Measurements from ENCODE around the gene SMIM14. TPM values are rescaled to one million over a fixed set of nuclear protein-coding genes. Genes with fewer than 3 reads are reported as not detected.

SMIM14 gene
- total RNA-seq, 1 donor from 2014 or later = 23.8 TPM

- Histone ChIP-seq H3K4me3 (no peak overlapping the region), H3K27ac (no peak overlapping the region)
- TF ChIP-seq CTCF (IDR thresholded peaks at IDR 0.05) (no peak), POLR2A (IDR thresholded peaks at IDR 0.05) (no peak), POLR2AphosphoS5 (IDR thresholded peaks at IDR 0.05; ENCODE audit: insufficient read depth in 1 of 2, low read depth in 1 of 2) (no peak)
These were observed 75.3 kb downstream of the SMIM14 start for GRCh38 chr4:39563346-39563847.

GRCh38 chr4:39562792-39563191, 75.9 kb downstream of the SMIM14 start:
- peaks cover 7% of the 10 kb centered on the region for H3K4me1 ChIP-seq
- intact Hi-C loops (cut with DNase I) = no loop called here
- H3K27me3 ChIP-seq = no peaks in the 10 kb centered on the region
- TF ChIP-seq POLR2A (IDR thresholded peaks at IDR 0.05) (no peak), POLR2AphosphoS5 (IDR thresholded peaks at IDR 0.05; ENCODE audit: insufficient read depth in 1 of 2, low read depth in 1 of 2) (no peak), CTCF (IDR thresholded peaks at IDR 0.05) (no peak)
- H3K36me3 ChIP-seq = peaks cover 0 to 11% of the 10 kb centered on the region in 2 donors
- no peak overlapping the region for H3K4me3 ChIP-seq
- no peak for DNase-seq (ENCODE audit: extremely low spot score in 2 of 2)
- H3K27ac ChIP-seq = no peak overlapping the region
- H3K9me3 ChIP-seq = no peaks in the 10 kb centered on the region

More at GRCh38 chr4:39563346-39563847, 75.3 kb downstream of the SMIM14 start:
- intact Hi-C loops (cut with DNase I) = no loop called here
- H3K4me1 ChIP-seq = peaks cover 7% of the 10 kb centered on the region
- H3K36me3 ChIP-seq = peaks cover 0 to 11% of the 10 kb centered on the region in 2 donors
- H3K27me3 ChIP-seq = no peaks in the 10 kb centered on the region
- no peaks in the 10 kb centered on the region for H3K9me3 ChIP-seq
- DNase-seq (ENCODE audit: extremely low spot score in 2 of 2) = no peak

- Histone ChIP-seq H3K9me3 (no peaks in the 10 kb centered on the region), H3K27ac (no peak overlapping the region), H3K4me3 (no peak overlapping the region), H3K4me1 (peaks cover 7% of the 10 kb centered on the region), H3K36me3 (peaks cover 0 to 17% of the 10 kb centered on the region in 2 donors), H3K27me3 (no peaks in the 10 kb centered on the region)
- no peak for TF ChIP-seq POLR2A (IDR thresholded peaks at IDR 0.05)
- TF ChIP-seq CTCF (IDR thresholded peaks at IDR 0.05) = no peak
- TF ChIP-seq POLR2AphosphoS5 (IDR thresholded peaks at IDR 0.05; ENCODE audit: insufficient read depth in 1 of 2, low read depth in 1 of 2) = no peak
- DNase-seq (ENCODE audit: extremely low spot score in 2 of 2) = no peak
- intact Hi-C loops (cut with DNase I) = no loop called here
These were observed 79.0 kb downstream of the SMIM14 start for GRCh38 chr4:39559626-39560025.

GRCh38 chr4:39555472-39555871, 83.2 kb downstream of the SMIM14 start:
- Histone ChIP-seq H3K4me1 (no peaks in the 10 kb centered on the region), H3K4me3 (no peak overlapping the region), H3K9me3 (no peaks in the 10 kb centered on the region), H3K27ac (no peak overlapping the region), H3K27me3 (no peaks in the 10 kb centered on the region), H3K36me3 (peaks cover 0 to 27% of the 10 kb centered on the region in 2 donors)
- intact Hi-C loops (cut with DNase I) = no loop called here
- no peak for DNase-seq (ENCODE audit: extremely low spot score in 2 of 2)
- no peak for TF ChIP-seq POLR2A (IDR thresholded peaks at IDR 0.05)
- TF ChIP-seq CTCF (IDR thresholded peaks at IDR 0.05) = no peak
- no peak for TF ChIP-seq POLR2AphosphoS5 (IDR thresholded peaks at IDR 0.05; ENCODE audit: insufficient read depth in 1 of 2, low read depth in 1 of 2)

GRCh38 chr4:39548425-39549067, 90.1 kb downstream of the SMIM14 start:
- intact Hi-C loops (cut with DNase I) = no loop called here
- H3K4me1 ChIP-seq = peaks cover 4% of the 10 kb centered on the region
- no peak overlapping the region for H3K4me3 ChIP-seq
- no peaks in the 10 kb centered on the region for H3K9me3 ChIP-seq
- H3K27ac ChIP-seq = no peak overlapping the region
- peaks cover 0 to 6% of the 10 kb centered on the region in 2 donors for H3K36me3 ChIP-seq
- DNase-seq (ENCODE audit: extremely low spot score in 2 of 2) = no peak
- H3K27me3 ChIP-seq = no peaks in the 10 kb centered on the region
- TF ChIP-seq POLR2A (IDR thresholded peaks at IDR 0.05) (no peak), CTCF (IDR thresholded peaks at IDR 0.05) (no peak), POLR2AphosphoS5 (IDR thresholded peaks at IDR 0.05; ENCODE audit: insufficient read depth in 1 of 2, low read depth in 1 of 2) (no peak)
